Activated CD4-positive, alpha-beta T cell treated with anti-CD3 and anti-CD28 coated beads, Interleukin-2, amount 10 ng/mL, durations not matched to agents 7 days and 5 days (primary cell): Measurements from ENCODE around the gene CD300LF. TPM values are rescaled to one million over a fixed set of nuclear protein-coding genes. Genes with fewer than 3 reads are reported as not detected.
A peak's percentile ranks its signal among the peaks of the same experiment; 100 is the strongest.

ENCODE experiments used
- CTCF ChIA-PET: fragments of 350-600 bp; sonication (Branson Sonifier 250); formaldehyde crosslinking; loops from one replicate; lab custom pipeline; 2021; ENCODE audit warnings: antibody characterized with exemption; lab: Charles Lee
- POLR2A ChIA-PET: fragments of 350-600 bp; sonication (Branson Sonifier 250); formaldehyde crosslinking; loops from one replicate; lab custom pipeline; 2021; ENCODE audit warnings: antibody characterized with exemption; lab: Charles Lee
- DNase-seq: peaks from one replicate; pipeline ENCODE4 v3.0.0-alpha.2; 2020
- H3K27ac Mint-ChIP-seq: one replicate; pipeline ENCODE4 v1.8.0; 2021; ENCODE audit warnings: mild to moderate bottlenecking, moderate library complexity, mixed read lengths
- H3K27me3 Mint-ChIP-seq: one replicate; pipeline ENCODE4 v1.8.0; 2021; ENCODE audit warnings: mixed read lengths
- H3K36me3 Mint-ChIP-seq: one replicate; pipeline ENCODE4 v1.8.0; 2021; ENCODE audit warnings: low read depth, mixed read lengths
- H3K4me1 Mint-ChIP-seq: one replicate; pipeline ENCODE4 v1.8.0; 2021; ENCODE audit warnings: mixed read lengths
- H3K4me3 Mint-ChIP-seq: one replicate; pipeline ENCODE4 v1.8.0; 2021; ENCODE audit warnings: mild to moderate bottlenecking, moderate library complexity, mixed read lengths
- H3K9me3 Mint-ChIP-seq: one replicate; pipeline ENCODE4 v1.8.0; 2021; ENCODE audit warnings: mixed read lengths
- total RNA-seq, 2 experiments: library from RNA; stranded (reverse); gene quantifications; one replicate each; pipeline ENCODE4 v1.2.3, GENCODE V29; 2021

Gene CD300LF
- total RNA-seq, 2 experiments from 2014 or later, result not detected

DNA sequence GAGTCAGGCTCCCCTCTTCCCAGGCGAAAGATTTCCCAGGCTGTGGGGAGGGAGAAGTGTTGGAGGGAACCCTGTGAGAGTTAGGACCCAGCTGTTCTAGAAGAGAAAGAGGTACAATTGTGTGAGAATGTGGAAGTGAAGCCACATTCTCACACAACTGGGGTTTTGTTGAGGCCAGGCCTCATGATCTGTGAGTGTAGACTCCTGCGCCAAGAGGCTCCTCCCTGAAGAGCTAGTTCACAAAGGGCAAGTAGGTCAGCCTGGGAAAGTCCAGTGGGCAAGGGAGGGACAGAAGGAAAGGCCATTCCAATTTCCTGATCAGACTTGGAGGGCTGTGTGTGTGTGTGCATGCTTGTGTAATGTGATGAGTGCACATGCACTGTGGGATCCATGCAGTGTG, 15.2 kb downstream of the CD300LF start:
- Mint-ChIP-seq H3K9me3 (peaks cover 4% of the 10 kb centered on the region), H3K36me3 (no peaks in the 10 kb centered on the region), H3K4me1 (no peaks in the 10 kb centered on the region), H3K4me3 (no peak overlapping the region), H3K27me3 (peaks cover 13% of the 10 kb centered on the region), H3K27ac (no peak overlapping the region)
- ChIA-PET POLR2A (no interaction called here), CTCF (no interaction called here)
- no peak for DNase-seq

GRCh38 chr17:74695629-74696028, 17.1 kb downstream of the CD300LF start:
- no peaks in the 10 kb centered on the region for H3K36me3 Mint-ChIP-seq
- peaks cover under 1% of the 10 kb centered on the region for H3K4me1 Mint-ChIP-seq
- H3K9me3 Mint-ChIP-seq, result peaks cover 4% of the 10 kb centered on the region
- CTCF ChIA-PET, result no interaction called here
- no peak for DNase-seq
- no peak overlapping the region for H3K4me3 Mint-ChIP-seq
- peaks cover 8% of the 10 kb centered on the region for H3K27me3 Mint-ChIP-seq
- POLR2A ChIA-PET, result no interaction called here
- H3K27ac Mint-ChIP-seq, result no peak overlapping the region

DNA sequence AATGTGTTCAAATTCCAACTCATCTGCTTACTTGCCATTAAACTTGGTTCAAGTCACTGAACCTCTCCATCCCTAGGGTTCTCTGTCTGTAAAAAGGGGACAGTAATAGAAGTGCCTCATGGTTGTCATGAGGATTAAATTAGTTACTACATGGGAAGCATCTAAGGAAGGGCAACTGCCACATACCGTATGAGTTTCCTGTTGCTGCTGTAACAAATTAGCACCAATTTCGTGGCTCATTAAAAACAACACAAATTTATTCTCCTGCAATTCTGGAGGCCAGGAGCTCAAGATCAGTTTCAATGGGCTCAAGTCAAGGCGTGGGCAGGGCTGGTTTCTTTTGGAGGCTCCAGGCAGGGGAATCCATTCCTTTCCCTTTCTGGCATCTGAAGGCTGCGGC, 18.6 kb downstream of the CD300LF start:
- Mint-ChIP-seq H3K4me3 (no peak overlapping the region), H3K27me3 (peaks cover 8% of the 10 kb centered on the region), H3K27ac (no peak overlapping the region), H3K36me3 (no peaks in the 10 kb centered on the region), H3K9me3 (peaks cover 4% of the 10 kb centered on the region), H3K4me1 (peaks cover 15% of the 10 kb centered on the region)
- no peak for DNase-seq
- POLR2A ChIA-PET, result no interaction called here
- CTCF ChIA-PET, result no interaction called here

DNA sequence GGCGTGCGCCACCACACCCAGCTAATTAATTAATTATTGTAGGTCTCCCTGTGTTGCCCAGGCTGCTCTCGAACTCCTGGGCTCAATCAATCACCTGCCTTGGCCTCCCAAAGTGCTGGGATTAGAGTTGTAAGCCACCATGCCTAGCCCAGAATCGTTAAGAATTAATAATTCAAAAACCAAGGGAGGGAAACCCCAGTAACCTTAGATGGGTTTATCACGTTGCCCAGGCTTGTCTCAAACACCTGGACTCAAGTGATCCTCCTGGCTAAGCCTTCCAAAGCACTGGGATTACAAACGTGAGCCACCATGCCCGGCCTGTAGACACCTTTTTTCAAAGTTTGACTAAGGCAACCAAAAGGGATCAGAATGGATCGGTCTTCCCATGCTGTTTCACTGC, 21.6 kb downstream of the CD300LF start:
- CTCF ChIA-PET, result interaction anchor here (2.1 kb wide), 1 partner anchor 21 kb away, joined by 6 read pairs; no protein-coding TSS in a partner anchor
- Mint-ChIP-seq H3K4me3 (no peak overlapping the region), H3K27ac (no peak overlapping the region), H3K4me1 (peaks cover 31% of the 10 kb centered on the region), H3K36me3 (no peaks in the 10 kb centered on the region), H3K27me3 (peaks cover 8% of the 10 kb centered on the region), H3K9me3 (peaks cover 4% of the 10 kb centered on the region)
- no peak for DNase-seq
- POLR2A ChIA-PET, result no interaction called here

GRCh38 chr17:74690409-74690825, 22.3 kb downstream of the CD300LF start:
- H3K27ac Mint-ChIP-seq, result no peak overlapping the region
- H3K27me3 Mint-ChIP-seq, result peaks cover 11% of the 10 kb centered on the region
- H3K9me3 Mint-ChIP-seq, result peaks cover 4% of the 10 kb centered on the region
- H3K36me3 Mint-ChIP-seq, result no peaks in the 10 kb centered on the region
- H3K4me1 Mint-ChIP-seq, result peaks cover 31% of the 10 kb centered on the region
- no peak for DNase-seq
- CTCF ChIA-PET, result interaction anchor here (1.3 to 2.1 kb wide), 4 partner anchors 16 to 55 kb away, joined by 3 to 6 read pairs (median 4); no protein-coding TSS in a partner anchor
- H3K4me3 Mint-ChIP-seq, result no peak overlapping the region
- POLR2A ChIA-PET, result no interaction called here

GRCh38 chr17:74687886-74688285, 24.8 kb downstream of the CD300LF start:
- ChIA-PET CTCF (interaction anchor here (1.0 to 2.0 kb wide), 2 partner anchors 14 to 31 kb away, joined by 5 to 6 read pairs; no protein-coding TSS in a partner anchor), POLR2A (no interaction called here)
- Mint-ChIP-seq H3K36me3 (no peaks in the 10 kb centered on the region), H3K4me3 (no peak overlapping the region), H3K4me1 (peaks cover 31% of the 10 kb centered on the region), H3K27me3 (peaks cover 15% of the 10 kb centered on the region), H3K27ac (no peak overlapping the region), H3K9me3 (no peaks in the 10 kb centered on the region)
- no peak for DNase-seq

DNA sequence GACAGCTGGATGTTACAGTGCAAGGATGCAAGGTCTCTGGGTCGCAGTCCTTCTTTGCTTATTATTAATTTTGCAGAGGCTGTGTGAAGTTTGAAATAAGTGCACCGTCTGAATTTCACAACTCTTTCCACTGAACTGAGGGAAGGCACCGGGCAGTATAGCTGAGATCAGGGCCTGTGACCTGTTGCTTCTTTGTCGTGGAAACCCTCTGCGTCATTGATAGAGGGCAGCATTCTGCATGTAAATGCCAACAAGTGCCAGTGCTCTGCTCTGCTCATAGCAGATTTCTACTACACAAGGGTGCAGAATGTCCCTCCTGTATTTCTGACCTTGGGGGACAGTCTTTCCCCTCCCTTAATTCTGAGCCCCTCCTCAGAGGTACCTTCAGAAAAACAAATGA, 26.0 kb downstream of the CD300LF start:
- Mint-ChIP-seq H3K4me1 (peaks cover 31% of the 10 kb centered on the region), H3K36me3 (no peaks in the 10 kb centered on the region), H3K27me3 (peaks cover 19% of the 10 kb centered on the region), H3K9me3 (no peaks in the 10 kb centered on the region), H3K4me3 (no peak overlapping the region), H3K27ac (no peak overlapping the region)
- POLR2A ChIA-PET, result no interaction called here
- CTCF ChIA-PET, result interaction anchor here (0.9 to 2.0 kb wide), 6 partner anchors 8 to 262 kb away, joined by 3 to 6 read pairs (median 4); no protein-coding TSS in a partner anchor
- DNase-seq, result no peak

DNA sequence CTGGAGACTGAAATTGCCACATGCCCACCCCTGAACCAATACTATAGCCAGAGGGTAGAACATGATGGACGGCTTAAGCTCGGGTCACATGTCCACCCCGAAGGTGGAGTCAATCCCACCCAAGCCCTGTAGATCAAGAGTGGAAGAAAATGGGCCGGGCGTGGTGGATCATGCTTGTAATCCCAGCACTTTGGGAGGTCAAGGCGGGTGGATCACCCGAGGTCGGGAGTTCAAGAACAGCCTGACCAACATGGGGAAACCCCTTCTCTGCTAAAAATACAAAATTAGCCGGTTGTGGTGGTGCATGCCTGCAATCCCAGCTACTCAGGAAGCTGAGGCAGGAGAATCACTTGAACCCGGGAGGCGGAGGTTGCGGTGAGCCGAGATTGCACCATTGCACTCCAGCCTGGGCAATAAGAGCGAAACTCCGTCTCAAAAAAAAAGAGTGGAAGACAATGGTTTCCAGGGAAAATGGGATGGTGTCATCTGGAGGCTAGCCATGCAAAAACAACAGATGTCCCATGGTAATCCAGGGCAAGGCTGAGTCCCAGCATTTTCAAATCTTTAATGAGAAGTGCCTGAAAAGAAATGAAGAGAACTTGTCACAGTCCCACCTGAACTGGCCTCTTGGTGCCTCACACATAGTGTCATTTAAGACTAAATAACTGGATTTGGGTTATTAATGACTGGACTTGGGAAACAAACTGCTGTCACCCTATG, 30.1 kb downstream of the CD300LF start:
- POLR2A ChIA-PET, result no interaction called here

GRCh38 chr17:74682028-74682427, 30.7 kb downstream of the CD300LF start:
- DNase-seq, result no peak
- Mint-ChIP-seq H3K4me1 (peaks cover 22% of the 10 kb centered on the region), H3K36me3 (no peaks in the 10 kb centered on the region), H3K9me3 (no peaks in the 10 kb centered on the region), H3K4me3 (no peak overlapping the region), H3K27me3 (peaks cover 28% of the 10 kb centered on the region), H3K27ac (no peak overlapping the region)
- CTCF ChIA-PET, result interaction anchor here (0.6 to 2.9 kb wide), 5 partner anchors 11 to 44 kb away, joined by 3 to 10 read pairs (median 4); no protein-coding TSS in a partner anchor
- POLR2A ChIA-PET, result no interaction called here

More for the DNA sequence above, 30.1 kb downstream of the CD300LF start:
- Mint-ChIP-seq H3K27me3 (peaks cover 23% of the 10 kb centered on the region), H3K27ac (no peak overlapping the region), H3K4me3 (no peak overlapping the region), H3K9me3 (no peaks in the 10 kb centered on the region), H3K4me1 (peaks cover 19% of the 10 kb centered on the region), H3K36me3 (no peaks in the 10 kb centered on the region)
- CTCF ChIA-PET, result interaction anchor here (0.6 to 2.9 kb wide), 5 partner anchors 11 to 43 kb away, joined by 3 to 10 read pairs (median 4); no protein-coding TSS in a partner anchor
- no peak for DNase-seq

- H3K27ac Mint-ChIP-seq, result no peak overlapping the region
- no peaks in the 10 kb centered on the region for H3K36me3 Mint-ChIP-seq
- ChIA-PET POLR2A (no interaction called here), CTCF (interaction anchor here (0.6 to 2.9 kb wide), 5 partner anchors 10 to 1304 kb away, joined by 3 to 10 read pairs (median 4); no protein-coding TSS in a partner anchor)
- no peaks in the 10 kb centered on the region for H3K9me3 Mint-ChIP-seq
- no peak for DNase-seq
- H3K27me3 Mint-ChIP-seq, result peaks cover 33% of the 10 kb centered on the region
- peaks cover 22% of the 10 kb centered on the region for H3K4me1 Mint-ChIP-seq
- no peak overlapping the region for H3K4me3 Mint-ChIP-seq
Observed at GRCh38 chr17:74680941-74681340, 31.8 kb downstream of the CD300LF start.

- H3K27ac Mint-ChIP-seq, result no peak overlapping the region
- peaks cover 22% of the 10 kb centered on the region for H3K4me1 Mint-ChIP-seq
- DNase-seq, result no peak
- peaks cover 36% of the 10 kb centered on the region for H3K27me3 Mint-ChIP-seq
- H3K4me3 Mint-ChIP-seq, result no peak overlapping the region
- POLR2A ChIA-PET, result no interaction called here
- CTCF ChIA-PET, result interaction anchor here (1.1 to 2.9 kb wide), 3 partner anchors 20 to 70 kb away, joined by 3 to 10 read pairs (median 3); no protein-coding TSS in a partner anchor
- H3K36me3 Mint-ChIP-seq, result no peaks in the 10 kb centered on the region
- no peaks in the 10 kb centered on the region for H3K9me3 Mint-ChIP-seq
Observed at GRCh38 chr17:74680213-74680612, 32.5 kb downstream of the CD300LF start.

GRCh38 chr17:74679374-74679773, 33.3 kb downstream of the CD300LF start:
- no peaks in the 10 kb centered on the region for H3K9me3 Mint-ChIP-seq
- no peak for DNase-seq
- peaks cover 38% of the 10 kb centered on the region for H3K27me3 Mint-ChIP-seq
- CTCF ChIA-PET, result interaction anchor here (0.9 kb wide), 1 partner anchor 63 kb away, joined by 4 read pairs; no protein-coding TSS in a partner anchor
- H3K27ac Mint-ChIP-seq, result no peak overlapping the region
- H3K36me3 Mint-ChIP-seq, result no peaks in the 10 kb centered on the region
- H3K4me3 Mint-ChIP-seq, result no peak overlapping the region
- POLR2A ChIA-PET, result interaction anchor here (0.6 kb wide), 1 partner anchor 786 kb away, joined by 3 read pairs; no protein-coding TSS in a partner anchor
- peaks cover 22% of the 10 kb centered on the region for H3K4me1 Mint-ChIP-seq

DNA sequence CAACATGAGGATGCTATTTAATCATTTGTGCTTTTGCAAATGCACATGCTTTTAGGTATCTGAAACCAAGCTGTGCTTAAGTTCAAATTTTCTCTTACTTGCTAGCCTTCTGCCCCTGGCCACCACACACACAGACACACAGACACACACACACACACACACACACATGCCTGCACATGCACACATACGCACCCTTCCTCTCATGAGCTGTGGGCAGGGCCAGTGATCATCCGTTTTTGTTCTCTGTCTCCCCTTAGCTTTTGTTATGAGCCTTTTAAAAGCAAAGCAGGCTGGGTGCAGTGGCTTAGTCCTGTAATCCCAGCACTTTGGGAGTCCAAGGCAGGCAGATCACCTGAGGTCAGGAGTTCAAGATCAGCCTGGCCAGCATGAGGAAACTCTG, 34.2 kb downstream of the CD300LF start:
- Mint-ChIP-seq H3K36me3 (no peaks in the 10 kb centered on the region), H3K27ac (peak overlapping the region; percentile 37), H3K4me3 (no peak overlapping the region), H3K4me1 (peaks cover 22% of the 10 kb centered on the region), H3K27me3 (peaks cover 38% of the 10 kb centered on the region), H3K9me3 (no peaks in the 10 kb centered on the region)
- no peak for DNase-seq
- CTCF ChIA-PET, result interaction anchor here (0.9 to 4.2 kb wide), 5 partner anchors 8 to 92 kb away, joined by 3 to 16 read pairs (median 4); partner anchors contain the start of gene RAB37
- POLR2A ChIA-PET, result interaction anchor here (0.6 kb wide), 1 partner anchor 785 kb away, joined by 3 read pairs; no protein-coding TSS in a partner anchor
